ENCODE data around the gene MAP3K5. TPM values are rescaled to one million over a fixed set of nuclear protein-coding genes. Genes with fewer than 3 reads are reported as not detected.
A peak's percentile ranks its signal among the peaks of the same experiment; 100 is the strongest.
"Not testable (repeated sequence)": the region's sequence is repeated elsewhere in the genome, so short reads cannot be mapped to it uniquely, and the experiment has no call there.

Gene MAP3K5
- total RNA-seq, 8 experiments from 2014 or later = 0.58 to 6.6 (median 1.2) TPM

DNA sequence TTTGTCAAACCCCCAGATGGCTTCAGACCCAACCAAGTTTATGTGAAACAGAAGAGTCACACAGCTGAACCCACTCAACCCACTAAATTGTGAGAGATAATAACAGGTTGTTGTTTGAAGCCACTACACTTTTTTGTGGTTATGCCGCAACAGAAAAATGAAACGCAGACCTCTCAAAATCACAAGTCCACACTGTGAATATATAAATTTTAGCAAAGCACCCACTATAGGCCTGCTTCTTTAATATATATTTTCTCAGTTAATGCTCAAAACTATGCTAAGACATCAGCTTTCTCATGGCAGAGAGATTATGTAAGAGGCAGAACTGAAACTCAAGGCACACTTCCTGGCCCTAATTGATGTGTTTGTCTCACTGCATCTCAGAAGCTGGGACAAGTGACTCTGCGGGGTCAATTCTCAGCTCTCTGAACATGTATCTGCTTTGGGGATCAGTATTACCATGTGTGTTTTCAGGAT, 27.7 kb downstream of the MAP3K5 start:
- in situ Hi-C loops (cut with MboI; ENCODE audit: low pct_unique_long_range_greater_than_20kb in 2 of 9, low sequenced_read_pairs in 9 of 9, unreplicated experiment in 9 of 9) = no loop called here
- no peak overlapping the region for H3K4me3 ChIP-seq
- WGBS, 10 experiments = 72 to 100% (median 100%) methylated on average over 1 to 3 of the region's 3 CpGs; no CpG with 5 or more reads in 4 of the 10 experiments
- no peaks in the 10 kb centered on the region for H3K4me1 ChIP-seq (replicated peaks in 1 of 2)
- ATAC-seq (replicated peaks in 6 of 8) = no peak
- H3K27ac ChIP-seq = no peak overlapping the region

DNA sequence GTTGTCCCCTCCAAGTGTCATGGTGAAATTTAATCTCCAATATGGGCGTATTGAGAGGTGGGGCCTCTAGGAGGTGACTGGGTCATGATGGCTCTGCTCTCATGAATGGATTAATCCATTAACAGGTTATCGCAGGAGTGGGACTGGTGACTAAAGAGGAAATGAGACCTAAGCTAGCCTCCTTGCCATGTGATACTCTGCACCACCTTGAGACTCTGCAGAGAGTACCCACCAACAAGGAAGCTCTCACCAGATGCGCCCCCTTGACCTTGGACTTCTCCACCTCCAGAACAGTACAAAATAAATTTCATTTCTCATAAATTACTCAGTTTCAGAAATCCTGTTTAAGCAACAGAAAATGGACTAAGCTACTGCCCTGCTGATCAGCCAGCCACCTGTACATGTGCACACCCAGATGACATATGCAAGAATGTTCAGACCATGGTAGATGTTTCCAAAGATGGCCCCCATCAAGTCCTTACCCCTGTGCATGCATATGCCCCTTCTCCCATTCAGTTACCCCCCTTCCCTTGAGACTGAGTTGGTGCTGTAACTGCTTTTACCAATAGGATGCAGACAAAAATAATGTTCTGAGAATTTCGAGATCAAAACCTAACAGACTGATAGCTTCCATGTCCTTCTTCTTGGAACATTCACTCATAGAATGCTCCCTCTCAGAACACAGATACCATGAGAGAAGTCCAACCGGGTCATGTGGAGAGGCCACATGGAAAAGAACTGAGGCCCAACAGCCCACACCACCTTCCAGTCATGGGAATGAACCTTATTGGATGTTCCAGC, 28.4 kb downstream of the MAP3K5 start:
- no peak for ATAC-seq (replicated peaks in 6 of 8)
- in situ Hi-C loops (cut with MboI; ENCODE audit: low pct_unique_long_range_greater_than_20kb in 2 of 9, low sequenced_read_pairs in 9 of 9, unreplicated experiment in 9 of 9) = no loop called here
- Histone ChIP-seq H3K27ac (no peak overlapping the region), H3K4me3 (no peak overlapping the region), H3K4me1 (replicated peaks in 1 of 2) (no peaks in the 10 kb centered on the region)
- 90 to 100% (median 100%) methylated on average over 1 to 5 of the region's 5 CpGs; no CpG with 5 or more reads in 3 of the 10 experiments for WGBS, 10 experiments

DNA sequence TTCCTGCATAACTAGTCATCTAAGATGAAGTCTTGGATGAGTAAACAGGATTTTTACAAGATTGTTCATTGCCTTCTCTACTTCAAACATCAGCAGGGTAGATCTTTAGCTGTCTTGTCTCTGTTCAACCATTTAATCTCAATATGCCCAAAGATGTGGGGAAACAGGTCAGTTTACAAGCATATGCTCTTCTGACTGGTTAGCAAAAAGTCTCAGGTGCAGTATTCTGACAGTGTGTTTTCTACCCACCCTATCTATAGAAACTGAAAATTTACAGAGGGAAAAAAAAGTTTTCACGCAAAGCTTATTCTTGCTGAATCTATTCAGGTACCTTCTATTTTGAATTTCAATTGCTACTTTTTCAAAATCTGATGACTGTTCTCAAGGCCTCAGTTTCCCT, 29.0 kb downstream of the MAP3K5 start:
- Histone ChIP-seq H3K27ac (no peak overlapping the region), H3K4me1 (replicated peaks in 1 of 2) (no peaks in the 10 kb centered on the region), H3K4me3 (no peak overlapping the region)
- in situ Hi-C loops (cut with MboI; ENCODE audit: low pct_unique_long_range_greater_than_20kb in 2 of 9, low sequenced_read_pairs in 9 of 9, unreplicated experiment in 9 of 9) = no loop called here
- WGBS, 10 experiments = 83 to 100% (median 100%) methylated on average over 1 of the region's 1 CpG; no CpG with 5 or more reads in 1 of the 10 experiments
- no peak for ATAC-seq (replicated peaks in 6 of 8)

DNA sequence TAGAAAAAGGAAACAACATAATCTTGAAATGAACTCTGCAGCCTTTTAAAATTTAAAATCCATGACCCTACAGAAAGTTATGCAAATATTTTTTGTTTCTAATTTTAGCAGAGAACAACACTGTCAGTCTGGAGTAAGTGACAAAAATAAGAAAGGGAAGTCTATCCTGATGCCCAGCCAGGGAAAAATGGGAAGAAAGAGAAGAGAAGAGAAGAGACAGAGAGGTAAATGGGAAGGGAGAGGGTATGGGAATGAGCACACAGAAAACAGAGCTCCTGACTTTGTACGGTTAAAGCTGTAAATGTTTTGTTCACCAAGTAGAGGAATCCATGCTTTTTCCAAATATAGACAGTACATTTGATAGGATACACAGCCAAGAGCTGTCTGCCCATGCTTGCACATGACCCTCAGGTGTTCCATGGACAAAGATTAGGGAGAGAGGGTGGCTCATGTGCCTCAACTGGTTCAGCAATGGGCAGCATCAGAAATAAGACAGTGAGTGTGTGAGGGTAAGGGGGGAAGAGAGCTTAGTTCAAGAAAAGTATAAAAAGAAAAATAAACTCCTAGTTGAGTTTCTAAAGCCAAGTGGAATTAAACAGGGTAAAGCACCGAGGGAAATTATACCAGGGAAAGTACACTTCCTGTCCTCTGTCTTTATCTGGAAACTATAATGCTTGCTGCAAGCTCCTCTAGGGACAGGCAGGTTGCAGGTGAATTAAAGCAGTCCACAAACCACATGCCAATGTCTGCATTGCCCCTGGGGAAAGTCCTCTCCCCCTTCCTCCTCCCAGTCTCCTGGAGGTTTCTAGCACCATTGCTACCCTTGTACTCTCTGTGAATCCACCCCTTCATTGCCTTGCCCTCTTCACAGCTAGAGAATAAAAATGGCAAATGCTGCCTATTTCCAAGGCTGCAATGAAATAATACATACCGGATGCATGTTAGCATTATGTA, 30.0 kb downstream of the MAP3K5 start:
- Histone ChIP-seq H3K4me3 (no peak overlapping the region), H3K4me1 (replicated peaks in 1 of 2) (no peaks in the 10 kb centered on the region), H3K27ac (no peak overlapping the region)
- in situ Hi-C loops (cut with MboI; ENCODE audit: low pct_unique_long_range_greater_than_20kb in 2 of 9, low sequenced_read_pairs in 9 of 9, unreplicated experiment in 9 of 9) = no loop called here
- peak in 1 of 8 experiments; percentile 23 for ATAC-seq (replicated peaks in 6 of 8)
- WGBS, 10 experiments = 0 to 100% (median 84%) methylated on average over 1 to 3 of the region's 3 CpGs

DNA sequence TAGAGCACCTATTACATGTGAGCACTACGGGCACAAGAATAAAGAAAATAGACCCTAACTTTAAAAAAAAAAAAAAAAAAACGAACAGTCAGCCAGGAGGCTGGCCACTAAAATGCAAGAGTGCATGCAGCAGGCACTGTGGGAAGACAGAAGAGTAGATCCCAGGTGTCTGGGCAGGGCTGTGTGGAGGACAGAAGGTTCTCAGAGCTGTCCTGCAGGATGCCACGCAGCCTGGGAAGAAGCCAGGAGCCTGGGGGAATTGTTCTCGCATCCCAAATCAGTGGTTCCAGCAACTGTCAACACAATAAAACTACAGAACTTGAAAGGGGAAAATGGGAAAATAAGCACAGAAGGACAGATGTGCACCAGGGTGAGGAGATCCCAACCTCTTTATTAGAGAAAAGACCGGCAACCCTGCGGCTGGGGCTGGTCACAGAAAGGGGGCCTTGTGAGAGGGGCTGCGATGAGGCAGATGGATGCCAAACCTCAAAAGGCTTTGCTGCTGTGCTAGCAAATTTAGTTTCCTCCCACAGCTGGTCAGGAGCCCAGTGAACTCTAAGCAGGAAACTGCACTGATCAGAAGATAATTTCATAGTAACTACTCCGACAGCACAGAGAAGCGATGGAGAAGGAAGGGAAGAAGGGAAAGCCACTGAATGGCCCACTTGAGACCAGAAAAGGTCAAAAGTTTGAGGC, 30.9 kb downstream of the MAP3K5 start:
- in situ Hi-C loops (cut with MboI; ENCODE audit: low pct_unique_long_range_greater_than_20kb in 2 of 9, low sequenced_read_pairs in 9 of 9, unreplicated experiment in 9 of 9) = no loop called here
- Histone ChIP-seq H3K4me1 (replicated peaks in 1 of 2) (no peaks in the 10 kb centered on the region), H3K4me3 (no peak overlapping the region), H3K27ac (no peak overlapping the region)
- WGBS, 10 experiments = 18 to 86% (median 65%) methylated on average over 2 to 7 of the region's 9 CpGs; no CpG with 5 or more reads in 1 of the 10 experiments
- ATAC-seq (replicated peaks in 6 of 8) = peak in 2 of 8 experiments; percentile 47 to 52

DNA sequence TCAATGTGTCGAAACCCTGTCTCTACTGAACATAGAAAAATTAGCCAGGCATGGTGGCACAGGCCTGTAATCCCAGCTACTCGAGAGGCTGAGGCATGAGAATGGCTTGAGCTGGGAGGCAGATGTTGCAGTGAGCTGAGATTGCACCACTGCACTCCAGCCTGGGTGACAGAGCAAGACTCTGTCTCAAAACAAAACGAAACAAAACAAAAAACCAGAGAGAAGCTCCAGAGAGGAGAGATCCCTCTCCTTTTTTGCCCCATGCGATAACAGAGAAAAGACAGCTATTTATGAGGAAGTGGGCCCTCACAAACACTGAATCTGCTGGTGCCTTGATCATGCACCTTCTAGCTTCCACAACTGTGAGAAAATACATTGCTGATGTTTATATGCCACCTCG, 31.5 kb downstream of the MAP3K5 start:
- H3K4me1 ChIP-seq (replicated peaks in 1 of 2); ATAC-seq (replicated peaks in 6 of 8); H3K27ac ChIP-seq; in situ Hi-C loops (cut with MboI; ENCODE audit: low pct_unique_long_range_greater_than_20kb in 2 of 9, low sequenced_read_pairs in 9 of 9, unreplicated experiment in 9 of 9); H3K4me3 ChIP-seq: not testable (repeated sequence)
- WGBS, 10 experiments = 32 to 100% (median 89%) methylated on average over 1 to 5 of the region's 5 CpGs; no CpG with 5 or more reads in 2 of the 10 experiments

DNA sequence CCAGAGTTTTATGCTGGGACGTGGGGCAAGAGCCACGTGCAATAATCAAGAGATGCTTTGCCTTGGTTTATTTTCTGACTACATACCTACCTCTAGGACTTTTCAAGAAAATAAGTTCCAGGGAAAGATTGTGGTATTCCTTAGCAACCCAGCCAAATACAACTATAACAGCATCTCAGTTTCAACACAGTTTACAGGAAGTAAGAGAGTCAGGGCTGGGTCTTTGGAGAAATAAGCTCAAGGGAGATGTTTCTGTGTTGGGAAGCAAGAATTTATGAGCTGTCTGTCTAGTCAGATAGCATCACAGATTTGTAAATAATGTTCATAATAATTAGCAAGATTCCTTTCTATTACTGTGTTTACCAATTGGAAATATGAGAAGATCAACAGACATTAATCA, 35.1 kb downstream of the MAP3K5 start:
- in situ Hi-C loops (cut with MboI; ENCODE audit: low pct_unique_long_range_greater_than_20kb in 2 of 9, low sequenced_read_pairs in 9 of 9, unreplicated experiment in 9 of 9) = no loop called here
- ATAC-seq (replicated peaks in 6 of 8) = no peak
- H3K4me1 ChIP-seq (replicated peaks in 1 of 2) = no peaks in the 10 kb centered on the region
- no peak overlapping the region for H3K4me3 ChIP-seq
- no peak overlapping the region for H3K27ac ChIP-seq
- whole genome bisulfite sequencing, 10 experiments = 80 to 100% (median 97%) methylated on average over 1 to 2 of the region's 2 CpGs; no CpG with 5 or more reads in 6 of the 10 experiments

DNA sequence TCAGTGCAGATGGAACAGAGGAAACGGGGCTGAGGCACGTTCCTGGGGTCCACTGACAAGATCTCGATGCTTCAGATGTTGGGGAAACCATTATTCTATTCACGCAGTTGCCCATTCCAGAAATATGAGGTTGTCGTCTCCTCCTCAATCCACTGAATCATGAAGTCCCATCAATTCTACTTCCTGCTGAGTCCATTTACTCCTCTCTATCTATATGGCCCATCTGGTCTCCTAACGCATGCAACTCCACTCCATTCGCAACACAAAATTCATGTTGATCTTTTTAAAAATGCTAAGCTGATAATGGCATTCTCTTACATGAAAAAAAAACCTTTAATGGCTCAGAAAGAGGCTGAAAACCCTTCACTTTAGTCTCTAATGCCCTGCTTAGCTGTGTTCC, 37.5 kb downstream of the MAP3K5 start:
- ATAC-seq (replicated peaks in 6 of 8) = no peak

DNA sequence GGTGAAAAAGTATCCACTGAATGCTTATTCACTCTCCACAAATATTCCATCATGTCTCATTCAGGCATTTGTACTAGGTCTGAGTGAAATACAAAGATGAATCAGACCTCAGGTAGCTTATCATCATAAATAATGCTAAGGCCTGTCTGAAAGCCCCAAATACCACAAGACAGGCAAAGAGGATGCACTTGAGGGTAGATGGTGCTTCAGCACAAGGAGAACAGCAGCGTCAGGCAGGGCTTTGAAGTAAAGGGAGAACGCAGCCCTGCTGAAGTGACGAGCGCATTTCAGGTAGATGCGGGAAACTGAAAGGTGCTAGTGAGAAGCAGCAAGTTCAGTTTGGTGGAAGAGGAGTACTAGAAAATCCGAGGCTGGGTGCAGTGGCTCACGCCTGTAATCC, 38.7 kb downstream of the MAP3K5 start:
- ATAC-seq (replicated peaks in 6 of 8) = no peak
- WGBS, 10 experiments = 57 to 100% (median 96%) methylated on average over 2 to 6 of the region's 7 CpGs; no CpG with 5 or more reads in 4 of the 10 experiments
- no peak overlapping the region for H3K27ac ChIP-seq

More for the DNA sequence above, 37.5 kb downstream of the MAP3K5 start:
- WGBS, 10 experiments = 50 to 100% (median 82%) methylated on average over 1 to 7 of the region's 7 CpGs; no CpG with 5 or more reads in 2 of the 10 experiments
- Histone ChIP-seq H3K4me3 (no peak overlapping the region), H3K4me1 (replicated peaks in 1 of 2) (no peaks in the 10 kb centered on the region), H3K27ac (no peak overlapping the region)
- in situ Hi-C loops (cut with MboI; ENCODE audit: low pct_unique_long_range_greater_than_20kb in 2 of 9, low sequenced_read_pairs in 9 of 9, unreplicated experiment in 9 of 9) = no loop called here

DNA sequence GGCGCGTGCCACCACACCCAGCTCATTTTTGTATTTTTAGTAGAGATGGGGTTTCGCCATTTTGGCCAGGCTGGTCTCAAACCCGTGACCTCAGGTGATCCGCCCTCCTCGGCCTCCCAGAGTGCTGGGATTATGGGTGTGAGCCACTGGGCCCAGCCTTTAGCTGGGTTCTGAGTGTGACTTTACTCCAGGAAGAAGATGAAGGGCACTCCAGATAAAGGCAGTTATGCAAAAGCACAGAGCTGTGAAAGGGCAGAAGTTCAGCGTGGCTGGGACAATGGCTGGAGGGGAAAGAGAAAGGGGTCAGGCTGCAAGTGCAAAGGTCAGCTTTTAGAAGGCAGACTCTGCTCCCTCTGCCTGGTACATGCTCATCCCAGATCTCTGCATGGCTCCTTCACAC, 39.7 kb downstream of the MAP3K5 start:
- WGBS, 10 experiments = 20 to 100% (median 65%) methylated on average over 1 to 5 of the region's 7 CpGs; no CpG with 5 or more reads in 5 of the 10 experiments
- Histone ChIP-seq H3K4me3 (no peak overlapping the region), H3K4me1 (replicated peaks in 1 of 2) (no peaks in the 10 kb centered on the region), H3K27ac (no peak overlapping the region)
- in situ Hi-C loops (cut with MboI; ENCODE audit: low pct_unique_long_range_greater_than_20kb in 2 of 9, low sequenced_read_pairs in 9 of 9, unreplicated experiment in 9 of 9) = no loop called here
- ATAC-seq (replicated peaks in 6 of 8) = no peak

More for the DNA sequence above, 38.7 kb downstream of the MAP3K5 start:
- no peak overlapping the region for H3K4me3 ChIP-seq
- in situ Hi-C loops (cut with MboI; ENCODE audit: low pct_unique_long_range_greater_than_20kb in 2 of 9, low sequenced_read_pairs in 9 of 9, unreplicated experiment in 9 of 9) = no loop called here
- H3K4me1 ChIP-seq (replicated peaks in 1 of 2) = no peaks in the 10 kb centered on the region

DNA sequence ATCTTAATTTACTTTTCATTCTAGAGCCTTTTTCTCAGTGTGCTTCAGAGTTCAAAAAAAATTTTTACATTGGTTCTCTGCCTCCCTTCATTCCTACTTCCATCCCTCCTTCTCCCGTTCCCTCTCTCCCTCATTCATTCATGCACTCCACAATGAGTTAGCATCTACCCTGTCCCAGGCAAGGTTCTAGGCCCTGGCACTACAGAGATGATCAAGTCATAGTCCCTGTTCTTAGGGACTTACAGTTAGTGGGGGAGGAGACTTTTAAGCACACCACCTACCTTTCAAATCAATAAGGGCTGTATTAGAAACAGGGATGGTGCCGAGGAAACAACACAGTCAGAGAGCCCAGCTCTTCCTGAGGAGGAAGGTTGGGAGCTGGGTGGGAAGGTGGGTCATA, 40.3 kb downstream of the MAP3K5 start:
- no peak for ATAC-seq (replicated peaks in 6 of 8)
- in situ Hi-C loops (cut with MboI; ENCODE audit: low pct_unique_long_range_greater_than_20kb in 2 of 9, low sequenced_read_pairs in 9 of 9, unreplicated experiment in 9 of 9) = no loop called here
- 29 to 100% (median 85%) methylated on average over 1 to 2 of the region's 2 CpGs; no CpG with 5 or more reads in 3 of the 10 experiments for WGBS, 10 experiments
- no peaks in the 10 kb centered on the region for H3K4me1 ChIP-seq (replicated peaks in 1 of 2)
- H3K27ac ChIP-seq = no peak overlapping the region
- H3K4me3 ChIP-seq = no peak overlapping the region

DNA sequence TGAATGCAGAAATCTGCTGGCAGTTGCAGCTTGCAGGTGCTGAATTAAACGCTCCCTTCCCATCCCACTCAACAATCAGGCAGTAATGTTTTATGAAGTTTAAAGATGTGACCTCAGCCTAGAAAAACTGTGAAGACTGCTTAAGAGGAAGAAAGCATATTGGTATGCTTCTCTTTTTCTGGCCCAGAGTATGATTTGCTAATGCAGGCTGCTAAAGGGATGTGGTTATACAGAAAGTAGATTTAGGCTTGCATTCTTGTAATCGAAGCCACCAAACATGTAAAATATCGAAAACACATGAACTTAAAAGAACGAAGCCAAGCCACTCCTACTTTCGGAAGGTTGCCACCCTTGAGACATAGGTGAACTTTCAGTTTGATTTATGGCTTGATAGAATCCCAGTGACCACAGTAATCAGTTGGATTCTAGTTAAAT, 40.7 kb downstream of the MAP3K5 start:
- in situ Hi-C loops (cut with MboI; ENCODE audit: low pct_unique_long_range_greater_than_20kb in 2 of 9, low sequenced_read_pairs in 9 of 9, unreplicated experiment in 9 of 9) = no loop called here

More for the DNA sequence above, 40.7 kb downstream of the MAP3K5 start:
- H3K27ac ChIP-seq = no peak overlapping the region
- peak in 2 of 8 experiments; percentile 43 to 83 for ATAC-seq (replicated peaks in 6 of 8)
- no peaks in the 10 kb centered on the region for H3K4me1 ChIP-seq (replicated peaks in 1 of 2)
- no peak overlapping the region for H3K4me3 ChIP-seq
- 0 to 96% (median 81%) methylated on average over 3 to 5 of the region's 5 CpGs; no CpG with 5 or more reads in 2 of the 10 experiments for WGBS, 10 experiments
